Measurements from ENCODE around the gene CALHM1. TPM values are rescaled to one million over a fixed set of nuclear protein-coding genes. Genes with fewer than 3 reads are reported as not detected.

The CALHM1 gene
- total and polyA plus RNA-seq, 2 of the 8 experiments (the other 6 are each of a cell fraction or from before 2014, with no cell fraction given), result 0.29 to 0.34 TPM

- no peak for TF ChIP-seq E2F6 (IDR thresholded peaks at IDR 0.05)
- TF ChIP-seq RFX5 (IDR thresholded peaks at IDR 0.05; ENCODE audit: borderline replicate concordance, low read depth, low read length), result no peak
These were observed 20.0 kb upstream of the CALHM1 start (continued) for GRCh38 chr10:103478671-103479070.

Data from H1 (cell line).